ENCODE data around the gene CLCN4.

CLCN4 gene

GRCh38 chrX:10167573-10167972, 10.8 kb downstream of the CLCN4 start:
- no peak for DNase-seq (ENCODE audit: low spot score)

- no peak for DNase-seq (ENCODE audit: low spot score)
Observed at GRCh38 chrX:10168226-10168625, 11.5 kb downstream of the CLCN4 start.

- DNase-seq (ENCODE audit: low spot score) = no peak
Observed at GRCh38 chrX:10169175-10169574, 12.4 kb downstream of the CLCN4 start.

- no peak for DNase-seq (ENCODE audit: low spot score)
Observed at GRCh38 chrX:10171249-10171648, 14.5 kb downstream of the CLCN4 start.

GRCh38 chrX:10172877-10173276, 16.1 kb downstream of the CLCN4 start:
- no peak for DNase-seq (ENCODE audit: low spot score)

GRCh38 chrX:10173331-10173900, 16.6 kb downstream of the CLCN4 start:
- DNase-seq (ENCODE audit: low spot score) = no peak

- DNase-seq (ENCODE audit: low spot score) = no peak
Observed at GRCh38 chrX:10174051-10174450, 17.3 kb downstream of the CLCN4 start.

- DNase-seq (ENCODE audit: low spot score) = no peak
Observed at GRCh38 chrX:10174810-10175209, 18.0 kb downstream of the CLCN4 start.

- DNase-seq (ENCODE audit: low spot score) = no peak
Observed at GRCh38 chrX:10175319-10175871, 18.6 kb downstream of the CLCN4 start.

- DNase-seq (ENCODE audit: low spot score) = no peak
Observed at GRCh38 chrX:10176121-10177003, 19.6 kb downstream of the CLCN4 start.

- no peak for DNase-seq (ENCODE audit: low spot score)
Observed at GRCh38 chrX:10177004-10177396, 20.2 kb downstream of the CLCN4 start.

- DNase-seq (ENCODE audit: low spot score) = no peak
Observed at GRCh38 chrX:10177601-10178000, 20.8 kb downstream of the CLCN4 start.

GRCh38 chrX:10178866-10179463, 22.2 kb downstream of the CLCN4 start:
- DNase-seq (ENCODE audit: low spot score) = no peak

GRCh38 chrX:10183760-10184159, 27.0 kb downstream of the CLCN4 start:
- no peak for DNase-seq (ENCODE audit: low spot score)

GRCh38 chrX:10184411-10184810, 27.6 kb downstream of the CLCN4 start:
- no peak for DNase-seq (ENCODE audit: low spot score)

- no peak for DNase-seq (ENCODE audit: low spot score)
Observed at GRCh38 chrX:10186355-10186754, 29.6 kb downstream of the CLCN4 start.

GRCh38 chrX:10187421-10187820, 30.6 kb downstream of the CLCN4 start:
- no peak for DNase-seq (ENCODE audit: low spot score)

GRCh38 chrX:10189317-10190268, 32.8 kb downstream of the CLCN4 start:
- peak; percentile 43 for DNase-seq (ENCODE audit: low spot score)

GRCh38 chrX:10190367-10190766, 33.6 kb downstream of the CLCN4 start:
- DNase-seq (ENCODE audit: low spot score) = peak; percentile 15

GRCh38 chrX:10193587-10193986, 36.8 kb downstream of the CLCN4 start:
- no peak for DNase-seq (ENCODE audit: low spot score)

- DNase-seq (ENCODE audit: low spot score) = no peak
Observed at GRCh38 chrX:10195425-10195824, 38.6 kb downstream of the CLCN4 start.

- DNase-seq (ENCODE audit: low spot score) = no peak
Observed at GRCh38 chrX:10195947-10196346, 39.2 kb downstream of the CLCN4 start.

Measured in germinal center (tissue), 1 donor.